ENCODE results near the gene SRRD. TPM values are rescaled to one million over a fixed set of nuclear protein-coding genes. Genes with fewer than 3 reads are reported as not detected.

Gene SRRD
- total RNA-seq, 6 experiments from 2014 or later, result 11.4 to 15.2 (median 11.8) TPM

- ATAC-seq (peak; percentile 68 to 83 (median 74)), DNase-seq (peak; percentile 61 to 85 (median 82))
- H3K36me3 ChIP-seq, result peaks cover 3 to 24% (median 6%) of the 10 kb centered on the region in 4 donors
Measured at GRCh38 chr22:26529345-26529744, 45.7 kb downstream of the SRRD start.

DNA sequence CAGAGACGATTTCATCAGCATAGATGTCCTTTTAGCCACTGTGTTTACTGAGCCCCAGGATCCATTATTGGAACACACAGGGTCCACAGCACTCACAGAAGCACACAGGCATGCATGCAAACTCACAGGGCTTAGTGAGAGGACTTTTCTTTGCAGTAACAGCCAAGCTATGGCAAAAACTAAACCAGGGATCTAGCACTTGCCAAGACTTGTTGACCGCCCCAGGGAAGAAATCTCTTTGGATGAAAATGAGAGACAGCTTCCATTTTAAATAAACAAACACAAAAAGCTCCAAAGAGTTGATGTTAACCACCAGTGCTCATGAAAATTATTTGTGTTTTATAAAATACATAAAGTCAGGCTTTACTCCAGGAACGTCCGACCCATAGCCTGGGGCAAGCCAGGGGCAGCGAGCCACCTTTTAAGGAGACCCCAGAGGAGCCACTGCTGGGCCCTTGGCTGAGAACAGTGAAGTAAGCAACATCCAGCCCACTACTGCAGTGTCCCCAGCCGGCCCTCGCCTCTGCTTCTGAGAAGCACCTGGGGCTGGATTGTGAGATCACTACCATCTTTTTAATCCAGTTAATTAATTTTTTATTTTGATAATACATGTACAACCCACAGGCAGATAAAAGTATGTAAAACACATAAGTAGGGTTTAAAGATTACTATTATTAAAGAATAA lies 50.6 kb downstream of the SRRD start:
- DNase-seq (no peak), ATAC-seq (no peak)
- peaks cover 3 to 48% (median 19%) of the 10 kb centered on the region in 4 donors for H3K36me3 ChIP-seq
- peak overlapping the region in 1 of 3 donors; percentile 5 for H3K27ac ChIP-seq
- intact Hi-C loops (cut with DNase I), result no loop called here
- no peaks in the 10 kb centered on the region for H3K27me3 ChIP-seq
- WGBS (ENCODE audit: insufficient coverage, low coverage, low lambda C conversion rate, missing lambda C conversion rate), result 84% methylated on average over 6 of the region's 7 CpGs
- no peak overlapping the region for H3K4me3 ChIP-seq
- H3K9me3 ChIP-seq, result no peaks in the 10 kb centered on the region
- TF ChIP-seq, protein P1, sequence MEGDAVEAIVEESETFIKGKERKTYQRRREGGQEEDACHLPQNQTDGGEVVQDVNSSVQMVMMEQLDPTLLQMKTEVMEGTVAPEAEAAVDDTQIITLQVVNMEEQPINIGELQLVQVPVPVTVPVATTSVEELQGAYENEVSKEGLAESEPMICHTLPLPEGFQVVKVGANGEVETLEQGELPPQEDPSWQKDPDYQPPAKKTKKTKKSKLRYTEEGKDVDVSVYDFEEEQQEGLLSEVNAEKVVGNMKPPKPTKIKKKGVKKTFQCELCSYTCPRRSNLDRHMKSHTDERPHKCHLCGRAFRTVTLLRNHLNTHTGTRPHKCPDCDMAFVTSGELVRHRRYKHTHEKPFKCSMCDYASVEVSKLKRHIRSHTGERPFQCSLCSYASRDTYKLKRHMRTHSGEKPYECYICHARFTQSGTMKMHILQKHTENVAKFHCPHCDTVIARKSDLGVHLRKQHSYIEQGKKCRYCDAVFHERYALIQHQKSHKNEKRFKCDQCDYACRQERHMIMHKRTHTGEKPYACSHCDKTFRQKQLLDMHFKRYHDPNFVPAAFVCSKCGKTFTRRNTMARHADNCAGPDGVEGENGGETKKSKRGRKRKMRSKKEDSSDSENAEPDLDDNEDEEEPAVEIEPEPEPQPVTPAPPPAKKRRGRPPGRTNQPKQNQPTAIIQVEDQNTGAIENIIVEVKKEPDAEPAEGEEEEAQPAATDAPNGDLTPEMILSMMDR (IDR thresholded peaks at IDR 0.05), result no peak
- no peak for TF ChIP-seq POLR2A (IDR thresholded peaks at IDR 0.05)
- H3K4me1 ChIP-seq, result peaks cover 0 to 23% (median 4%) of the 10 kb centered on the region in 4 donors

More at GRCh38 chr22:26529345-26529744, 45.7 kb downstream of the SRRD start:
- WGBS (ENCODE audit: insufficient coverage, low coverage, low lambda C conversion rate, missing lambda C conversion rate), result 5% methylated on average over 2 of the region's 2 CpGs
- Histone ChIP-seq H3K27ac (peak overlapping the region; percentile 84 to 93 (median 87)), H3K9me3 (no peaks in the 10 kb centered on the region), H3K4me1 (peaks cover 0 to 41% (median 6%) of the 10 kb centered on the region in 4 donors), H3K27me3 (no peaks in the 10 kb centered on the region), H3K4me3 (peak overlapping the region in 1 of 3 donors; percentile 5)
- no peak for TF ChIP-seq POLR2A (IDR thresholded peaks at IDR 0.05)
- TF ChIP-seq, protein P1 (IDR thresholded peaks at IDR 0.05), result no peak
- intact Hi-C loops (cut with DNase I), result no loop called here

DNA sequence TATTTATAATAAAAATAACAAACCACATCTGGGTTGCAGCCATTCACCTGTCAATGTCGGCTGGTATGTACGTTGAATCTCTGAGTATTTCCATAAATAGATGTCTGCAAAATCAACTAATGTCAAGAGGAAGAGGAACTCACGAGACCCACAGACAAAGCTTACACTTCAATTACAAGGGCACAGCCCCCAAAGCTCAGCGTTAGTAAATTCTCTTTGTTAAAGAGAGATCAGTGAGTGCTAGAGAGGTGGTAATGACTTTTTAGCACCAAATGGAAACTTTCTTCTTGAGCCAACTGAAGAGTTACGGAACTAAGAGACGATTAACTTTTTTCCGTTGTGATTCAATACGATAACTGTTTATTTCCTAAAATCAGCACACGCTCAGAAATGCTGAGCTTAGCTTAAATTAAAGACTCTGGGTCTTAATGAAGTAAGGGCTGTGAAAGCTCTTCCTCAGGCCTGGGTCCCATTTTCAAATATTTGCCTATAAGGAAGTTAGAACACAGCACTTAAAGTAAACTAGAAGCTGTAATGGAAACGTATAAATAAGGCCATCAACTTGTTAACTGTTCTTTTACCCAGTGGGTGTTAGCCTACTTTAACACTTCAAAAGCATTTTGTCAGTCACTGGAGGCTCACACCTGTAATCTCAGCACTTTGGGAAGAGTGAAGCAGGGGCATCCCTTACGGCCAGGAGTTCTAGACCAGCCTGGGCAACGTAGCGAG lies 51.4 kb downstream of the SRRD start:
- Histone ChIP-seq H3K4me1 (peaks cover 0 to 17% (median 2%) of the 10 kb centered on the region in 4 donors), H3K9me3 (no peaks in the 10 kb centered on the region), H3K27ac (peak overlapping the region in 1 of 3 donors; percentile 15), H3K4me3 (no peak overlapping the region), H3K27me3 (no peaks in the 10 kb centered on the region), H3K36me3 (peaks cover 3 to 55% (median 20%) of the 10 kb centered on the region in 4 donors)
- TF ChIP-seq, protein P1 (IDR thresholded peaks at IDR 0.05), result no peak
- no peak for TF ChIP-seq POLR2A (IDR thresholded peaks at IDR 0.05)
- ATAC-seq (peak in 1 of 4 donors; percentile 43), DNase-seq (no peak)
- 62% methylated on average over 13 of the region's 13 CpGs for WGBS (ENCODE audit: insufficient coverage, low coverage, low lambda C conversion rate, missing lambda C conversion rate)
- intact Hi-C loops (cut with DNase I), result no loop called here

DNA sequence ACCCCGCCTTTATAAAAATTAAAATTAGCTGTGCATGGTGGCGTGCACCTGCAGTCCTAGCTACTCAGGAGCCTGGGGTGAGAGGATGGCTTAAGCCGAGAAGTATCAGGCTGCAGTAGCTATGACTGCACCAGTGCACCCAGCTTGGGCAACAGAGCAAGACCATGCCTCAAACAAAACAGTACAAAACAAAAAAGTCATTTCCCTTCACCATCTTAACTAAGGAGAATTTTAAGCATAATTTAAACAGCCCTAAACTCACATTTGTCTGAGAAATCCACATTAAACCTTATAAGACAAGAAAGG lies 51.9 kb downstream of the SRRD start:
- Histone ChIP-seq H3K27ac (peak overlapping the region in 1 of 3 donors; percentile 15), H3K4me1 (peaks cover 0 to 12% (median 0%) of the 10 kb centered on the region in 4 donors), H3K27me3 (no peaks in the 10 kb centered on the region), H3K9me3 (no peaks in the 10 kb centered on the region), H3K36me3 (peaks cover 3 to 60% (median 23%) of the 10 kb centered on the region in 4 donors), H3K4me3 (no peak overlapping the region)
- intact Hi-C loops (cut with DNase I), result no loop called here
- DNase-seq, result no peak
- WGBS (ENCODE audit: insufficient coverage, low coverage, low lambda C conversion rate, missing lambda C conversion rate), result 78% methylated on average over 3 of the region's 3 CpGs
- no peak for TF ChIP-seq POLR2A (IDR thresholded peaks at IDR 0.05)
- TF ChIP-seq, protein P1 (IDR thresholded peaks at IDR 0.05), result no peak
- no peak for ATAC-seq
